ENCODE data around the gene IL17A.
"Not testable (repeated sequence)": the region's sequence is repeated elsewhere in the genome, so short reads cannot be mapped to it uniquely, and the experiment has no call there.

IL17A gene

GRCh38 chr6:52155791-52156576 is 30.2 kb upstream of the IL17A start:
- DNase-seq (ENCODE audit: low spot score in 2 of 2) (no peak), ATAC-seq (ENCODE audit: low read depth) (peak; percentile 27)
- peaks cover 6% of the 10 kb centered on the region for H3K4me1 Mint-ChIP-seq
- H3K4me3 Mint-ChIP-seq = no peak overlapping the region
- H3K9me3 Mint-ChIP-seq = peaks cover 4% of the 10 kb centered on the region
- no peaks in the 10 kb centered on the region for H3K36me3 Mint-ChIP-seq
- H3K27ac Mint-ChIP-seq = no peak overlapping the region
- peaks cover 15% of the 10 kb centered on the region for H3K27me3 Mint-ChIP-seq

- H3K4me1 Mint-ChIP-seq = peaks cover 6% of the 10 kb centered on the region
- H3K27ac Mint-ChIP-seq = no peak overlapping the region
- no peak for ATAC-seq (ENCODE audit: low read depth)
- H3K4me3 Mint-ChIP-seq = no peak overlapping the region
- DNase-seq (ENCODE audit: low spot score in 2 of 2) = no peak
- no peaks in the 10 kb centered on the region for H3K36me3 Mint-ChIP-seq
- peaks cover 5% of the 10 kb centered on the region for H3K9me3 Mint-ChIP-seq
- peaks cover 12% of the 10 kb centered on the region for H3K27me3 Mint-ChIP-seq
Measured at GRCh38 chr6:52157301-52157941, 28.8 kb upstream of the IL17A start.

- ATAC-seq (ENCODE audit: low read depth) = no peak
- Mint-ChIP-seq H3K4me3 (no peak overlapping the region), H3K9me3 (peaks cover 5% of the 10 kb centered on the region), H3K36me3 (no peaks in the 10 kb centered on the region), H3K27me3 (peaks cover 10% of the 10 kb centered on the region), H3K4me1 (peaks cover 6% of the 10 kb centered on the region), H3K27ac (no peak overlapping the region)
- DNase-seq (ENCODE audit: low spot score in 2 of 2) = no peak
Measured at GRCh38 chr6:52160472-52161104, 25.6 kb upstream of the IL17A start.

- Mint-ChIP-seq H3K27me3 (peaks cover 9% of the 10 kb centered on the region), H3K36me3 (no peaks in the 10 kb centered on the region), H3K27ac (no peak overlapping the region), H3K9me3 (peaks cover 5% of the 10 kb centered on the region), H3K4me3 (no peak overlapping the region), H3K4me1 (no peaks in the 10 kb centered on the region)
- ATAC-seq (ENCODE audit: low read depth) (no peak), DNase-seq (ENCODE audit: low spot score in 2 of 2) (no peak)
Measured at GRCh38 chr6:52161689-52162438, 24.3 kb upstream of the IL17A start.

- peak; percentile 31 for ATAC-seq (ENCODE audit: low read depth)
- no peak for DNase-seq (ENCODE audit: low spot score in 2 of 2)
- Mint-ChIP-seq H3K27ac (no peak overlapping the region), H3K36me3 (no peaks in the 10 kb centered on the region), H3K9me3 (peaks cover 4% of the 10 kb centered on the region), H3K27me3 (peaks cover 9% of the 10 kb centered on the region), H3K4me3 (no peak overlapping the region), H3K4me1 (no peaks in the 10 kb centered on the region)
Measured at GRCh38 chr6:52162940-52163908, 23.0 kb upstream of the IL17A start.

GRCh38 chr6:52164319-52165094 is 21.7 kb upstream of the IL17A start:
- ATAC-seq (ENCODE audit: low read depth) (no peak), DNase-seq (ENCODE audit: low spot score in 2 of 2) (no peak)
- Mint-ChIP-seq H3K9me3 (peaks cover 8% of the 10 kb centered on the region), H3K27me3 (peaks cover 15% of the 10 kb centered on the region), H3K4me1 (no peaks in the 10 kb centered on the region), H3K36me3 (no peaks in the 10 kb centered on the region), H3K4me3 (no peak overlapping the region), H3K27ac (no peak overlapping the region)

GRCh38 chr6:52167267-52167666 is 18.9 kb upstream of the IL17A start:
- ATAC-seq (ENCODE audit: low read depth) = no peak
- Mint-ChIP-seq H3K9me3 (peaks cover 5% of the 10 kb centered on the region), H3K4me3 (no peak overlapping the region), H3K4me1 (no peaks in the 10 kb centered on the region), H3K27me3 (peaks cover 18% of the 10 kb centered on the region), H3K36me3 (no peaks in the 10 kb centered on the region), H3K27ac (no peak overlapping the region)
- DNase-seq (ENCODE audit: low spot score in 2 of 2) = no peak

GRCh38 chr6:52168351-52168750 is 17.8 kb upstream of the IL17A start:
- DNase-seq (ENCODE audit: low spot score in 2 of 2); H3K4me3 Mint-ChIP-seq; H3K4me1 Mint-ChIP-seq; ATAC-seq (ENCODE audit: low read depth); H3K36me3 Mint-ChIP-seq; H3K27ac Mint-ChIP-seq; H3K9me3 Mint-ChIP-seq: not testable (repeated sequence)
- H3K27me3 Mint-ChIP-seq = peaks cover 18% of the 10 kb centered on the region

GRCh38 chr6:52174118-52174517 is 12.1 kb upstream of the IL17A start:
- H3K27me3 Mint-ChIP-seq = peaks cover 5% of the 10 kb centered on the region
- no peak overlapping the region for H3K27ac Mint-ChIP-seq
- H3K4me3 Mint-ChIP-seq = no peak overlapping the region
- no peaks in the 10 kb centered on the region for H3K36me3 Mint-ChIP-seq
- no peak for ATAC-seq (ENCODE audit: low read depth)
- H3K9me3 Mint-ChIP-seq = peaks cover 2% of the 10 kb centered on the region
- no peak for DNase-seq (ENCODE audit: low spot score in 2 of 2)
- H3K4me1 Mint-ChIP-seq = no peaks in the 10 kb centered on the region

- Mint-ChIP-seq H3K4me3 (no peak overlapping the region), H3K9me3 (no peaks in the 10 kb centered on the region), H3K4me1 (no peaks in the 10 kb centered on the region), H3K36me3 (no peaks in the 10 kb centered on the region), H3K27ac (no peak overlapping the region), H3K27me3 (no peaks in the 10 kb centered on the region)
- ATAC-seq (ENCODE audit: low read depth) (no peak), DNase-seq (ENCODE audit: low spot score in 2 of 2) (no peak)
Measured at GRCh38 chr6:52176550-52176949, 9.6 kb upstream of the IL17A start.

- ATAC-seq (ENCODE audit: low read depth) (no peak), DNase-seq (ENCODE audit: low spot score in 2 of 2) (no peak)
- Mint-ChIP-seq H3K4me1 (no peaks in the 10 kb centered on the region), H3K36me3 (no peaks in the 10 kb centered on the region), H3K27ac (no peak overlapping the region), H3K27me3 (peaks cover 3% of the 10 kb centered on the region), H3K4me3 (no peak overlapping the region), H3K9me3 (no peaks in the 10 kb centered on the region)
Measured at GRCh38 chr6:52177961-52178360, 8.2 kb upstream of the IL17A start.

GRCh38 chr6:52180787-52181558 is 5.2 kb upstream of the IL17A start:
- Mint-ChIP-seq H3K4me1 (peaks cover under 1% of the 10 kb centered on the region), H3K36me3 (no peaks in the 10 kb centered on the region), H3K27ac (no peak overlapping the region), H3K9me3 (peaks cover 1% of the 10 kb centered on the region), H3K4me3 (no peak overlapping the region), H3K27me3 (peaks cover 14% of the 10 kb centered on the region)
- DNase-seq (ENCODE audit: low spot score in 2 of 2) (no peak), ATAC-seq (ENCODE audit: low read depth) (no peak)
